SU-DHL-6 (cell line): ENCODE measurements around the gene FRMD1.

Source experiments
- H2AFZ ChIP-seq: fragments of 200-600 bp; sonication (generic); 2 replicates; pipeline ENCODE4 v1.6.1; 2014; ENCODE audit warnings: low read depth, mild to moderate bottlenecking, moderate library complexity, mixed read lengths, antibody characterized with exemption, low read length; ENCODE audit not compliant: severe bottlenecking
- H3F3A ChIP-seq: fragments of 200-600 bp; shearing (Covaris generic); 2 replicates; pipeline ENCODE4 v1.6.0; 2016; ENCODE audit warnings: antibody characterized with exemption, mild to moderate bottlenecking; ENCODE audit not compliant: insufficient read depth
- H3K27ac ChIP-seq: fragments of 200-600 bp; sonication (generic); 2 replicates; pipeline ENCODE4 v1.5.1; 2016; ENCODE audit warnings: low read depth, mild to moderate bottlenecking, low read length, moderate library complexity, mixed read lengths
- H3K27me3 ChIP-seq: fragments of 200-600 bp; sonication (generic), shearing (Covaris generic); 2 replicates; pipeline ENCODE4 v1.6.0; 2014; ENCODE audit warnings: mild to moderate bottlenecking, low read length
- H3K36me3 ChIP-seq: fragments of 200-600 bp; sonication (generic); 2 replicates; pipeline ENCODE4 v1.6.1; 2014; ENCODE audit warnings: mild to moderate bottlenecking, low read length, mixed read lengths
- H3K4me2 ChIP-seq: fragments of 300-600, 200-600 bp; shearing (Covaris generic), sonication (generic); 2 replicates; pipeline ENCODE4 v1.6.0; 2014; ENCODE audit warnings: low read length, low read depth, mild to moderate bottlenecking; ENCODE audit not compliant: poor library complexity, severe bottlenecking
- H3K4me3 ChIP-seq: fragments of 200-600 bp; sonication (generic); 2 replicates; pipeline ENCODE4 v1.5.1; 2014; ENCODE audit warnings: antibody characterized with exemption, low read length, mild to moderate bottlenecking, mixed read lengths; ENCODE audit not compliant: insufficient read depth, poor library complexity, severe bottlenecking
- H3K79me2 ChIP-seq: fragments of 200-600 bp; sonication (generic); 2 replicates; pipeline ENCODE4 v1.6.1; 2014; ENCODE audit warnings: mild to moderate bottlenecking, low read length, moderate library complexity; ENCODE audit not compliant: insufficient read depth
- H3K9ac ChIP-seq: fragments of 200-600 bp; sonication (generic); 2 replicates; pipeline ENCODE4 v1.7.0; 2014; ENCODE audit warnings: mild to moderate bottlenecking, low read length
- H3K9me2 ChIP-seq: fragments of 200-600 bp; sonication (generic); replicated peaks from 2 replicates; pipeline ENCODE4 v1.6.1; 2014; ENCODE audit warnings: low read length; ENCODE audit not compliant: insufficient read depth
- H3K9me3 ChIP-seq: fragments of 200-600 bp; sonication (generic); 2 replicates; pipeline ENCODE4 v1.6.1; 2014; ENCODE audit warnings: low read length, mixed read lengths; ENCODE audit not compliant: insufficient read depth
- H4K20me1 ChIP-seq: fragments of 200-600 bp; sonication (generic); 2 replicates; pipeline ENCODE4 v1.6.1; 2014; ENCODE audit warnings: low read depth, mild to moderate bottlenecking, antibody characterized with exemption, low read length, moderate library complexity, mixed read lengths
- EZH2phosphoT487 ChIP-seq: fragments of 200-600 bp; sonication (generic), shearing (Covaris generic); conservative IDR thresholded peaks from 2 replicates; pipeline ENCODE4 v1.6.1; 2018; ENCODE audit warnings: mild to moderate bottlenecking, antibody characterized with exemption, low read length, moderate library complexity, mixed read lengths
- TF ChIP-seq, protein P1 (sequence below): fragments of 200-600 bp; sonication (generic); IDR thresholded peaks from one replicate; pipeline ENCODE4 v1.5.1; 2017; ENCODE audit warnings: antibody characterized with exemption, mild to moderate bottlenecking, low read length, moderate library complexity; ENCODE audit not compliant: insufficient read depth, poor library complexity, severe bottlenecking

The FRMD1 gene

DNA sequence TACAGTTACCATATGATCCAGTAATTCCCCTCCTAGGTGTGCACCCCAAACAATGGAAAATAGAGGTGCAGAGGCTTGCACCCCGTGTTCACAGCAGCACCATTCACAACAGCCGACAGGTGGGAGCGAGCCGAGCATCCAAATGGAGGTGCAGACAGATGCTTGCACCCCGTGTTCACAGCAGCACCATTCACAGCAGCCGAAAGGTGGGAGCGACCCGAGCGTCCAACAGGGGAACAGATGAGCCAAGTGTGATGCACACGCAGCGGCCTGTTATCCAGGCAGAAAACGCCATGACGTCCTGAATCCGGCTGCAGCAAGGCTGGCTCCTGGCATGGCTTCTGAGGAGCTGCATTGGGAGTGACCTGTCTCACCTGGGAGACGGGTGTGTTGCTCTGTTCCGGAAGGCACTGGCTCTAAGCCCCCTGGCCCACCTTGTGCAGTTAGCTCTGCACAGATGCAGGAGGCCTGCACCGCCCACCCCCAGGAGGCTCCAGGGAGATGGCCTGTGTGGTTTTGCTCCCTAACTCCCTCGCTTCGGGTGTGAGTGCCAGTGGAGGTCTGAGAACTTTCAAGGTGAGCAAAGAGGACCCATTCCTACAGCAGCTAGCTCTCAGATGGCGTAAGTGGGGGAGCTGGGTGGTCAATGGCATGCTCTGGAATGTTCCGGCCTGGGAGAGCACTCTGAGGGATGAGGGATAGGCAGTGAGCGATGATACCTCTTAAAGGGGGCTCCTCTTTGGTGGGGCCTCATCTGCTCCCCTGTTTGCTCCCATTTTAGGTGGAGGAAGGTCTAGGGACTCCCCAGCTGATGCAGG lies 47.8 kb upstream of the FRMD1 start:
- H3K4me2 ChIP-seq, result no peak overlapping the region
- H3K27ac ChIP-seq, result no peak overlapping the region
- H2AFZ ChIP-seq, result no peak overlapping the region
- no peaks in the 10 kb centered on the region for H3K79me2 ChIP-seq
- no peaks in the 10 kb centered on the region for H3K9me2 ChIP-seq
- no peak overlapping the region for H3K4me3 ChIP-seq
- no peaks in the 10 kb centered on the region for H3K36me3 ChIP-seq
- H3K9ac ChIP-seq, result no peak overlapping the region
- H4K20me1 ChIP-seq, result no peaks in the 10 kb centered on the region
- H3F3A ChIP-seq, result no peaks in the 10 kb centered on the region
- TF ChIP-seq, protein P1, sequence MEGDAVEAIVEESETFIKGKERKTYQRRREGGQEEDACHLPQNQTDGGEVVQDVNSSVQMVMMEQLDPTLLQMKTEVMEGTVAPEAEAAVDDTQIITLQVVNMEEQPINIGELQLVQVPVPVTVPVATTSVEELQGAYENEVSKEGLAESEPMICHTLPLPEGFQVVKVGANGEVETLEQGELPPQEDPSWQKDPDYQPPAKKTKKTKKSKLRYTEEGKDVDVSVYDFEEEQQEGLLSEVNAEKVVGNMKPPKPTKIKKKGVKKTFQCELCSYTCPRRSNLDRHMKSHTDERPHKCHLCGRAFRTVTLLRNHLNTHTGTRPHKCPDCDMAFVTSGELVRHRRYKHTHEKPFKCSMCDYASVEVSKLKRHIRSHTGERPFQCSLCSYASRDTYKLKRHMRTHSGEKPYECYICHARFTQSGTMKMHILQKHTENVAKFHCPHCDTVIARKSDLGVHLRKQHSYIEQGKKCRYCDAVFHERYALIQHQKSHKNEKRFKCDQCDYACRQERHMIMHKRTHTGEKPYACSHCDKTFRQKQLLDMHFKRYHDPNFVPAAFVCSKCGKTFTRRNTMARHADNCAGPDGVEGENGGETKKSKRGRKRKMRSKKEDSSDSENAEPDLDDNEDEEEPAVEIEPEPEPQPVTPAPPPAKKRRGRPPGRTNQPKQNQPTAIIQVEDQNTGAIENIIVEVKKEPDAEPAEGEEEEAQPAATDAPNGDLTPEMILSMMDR, result no peak
- no peak for TF ChIP-seq EZH2phosphoT487
- no peaks in the 10 kb centered on the region for H3K27me3 ChIP-seq
- H3K9me3 ChIP-seq, result no peaks in the 10 kb centered on the region

GRCh38 chr6:168125429-168126001 lies 46.5 kb upstream of the FRMD1 start:
- H3K36me3 ChIP-seq, result no peaks in the 10 kb centered on the region
- H4K20me1 ChIP-seq, result no peaks in the 10 kb centered on the region
- no peaks in the 10 kb centered on the region for H3K79me2 ChIP-seq
- no peak overlapping the region for H3K4me2 ChIP-seq
- no peak overlapping the region for H3K4me3 ChIP-seq
- H3K27ac ChIP-seq, result no peak overlapping the region
- H3F3A ChIP-seq, result no peaks in the 10 kb centered on the region
- no peaks in the 10 kb centered on the region for H3K9me2 ChIP-seq
- no peak for TF ChIP-seq EZH2phosphoT487
- TF ChIP-seq, protein P1, result no peak
- H3K27me3 ChIP-seq, result no peaks in the 10 kb centered on the region
- H2AFZ ChIP-seq, result no peak overlapping the region
- H3K9me3 ChIP-seq, result no peaks in the 10 kb centered on the region
- no peak overlapping the region for H3K9ac ChIP-seq

GRCh38 chr6:168124921-168125320 lies 45.9 kb upstream of the FRMD1 start:
- Histone ChIP-seq H3K4me3 (no peak overlapping the region), H2AFZ (no peak overlapping the region), H3K27ac (no peak overlapping the region), H3F3A (no peaks in the 10 kb centered on the region), H3K9ac (no peak overlapping the region), H3K27me3 (no peaks in the 10 kb centered on the region), H3K36me3 (no peaks in the 10 kb centered on the region), H3K9me3 (no peaks in the 10 kb centered on the region), H4K20me1 (no peaks in the 10 kb centered on the region), H3K4me2 (no peak overlapping the region), H3K9me2 (no peaks in the 10 kb centered on the region), H3K79me2 (no peaks in the 10 kb centered on the region)
- TF ChIP-seq, protein P1, result no peak
- no peak for TF ChIP-seq EZH2phosphoT487
